BLaER1 (cell line): ENCODE data around the gene PPARA.

Experiments used
- H3K27ac ChIP-seq: shearing (Covaris generic); formaldehyde crosslinking; 2 replicates; pipeline ENCODE4 v1.8.1; 2022
- H3K27me3 ChIP-seq: shearing (Covaris generic); formaldehyde crosslinking; 2 replicates; pipeline ENCODE4 v1.8.1; 2022
- H3K36me3 ChIP-seq: shearing (Covaris generic); formaldehyde crosslinking; 2 replicates; pipeline ENCODE4 v1.8.1; 2022
- H3K4me1 ChIP-seq: shearing (Covaris generic); formaldehyde crosslinking; 2 replicates; pipeline ENCODE4 v1.8.1; 2022
- H3K4me2 ChIP-seq: shearing (Covaris generic); formaldehyde crosslinking; 2 replicates; pipeline ENCODE4 v1.8.1; 2022
- H3K4me3 ChIP-seq: shearing (Covaris generic); formaldehyde crosslinking; 2 replicates; pipeline ENCODE4 v1.8.1; 2022
- H3K9ac ChIP-seq: shearing (Covaris generic); formaldehyde crosslinking; 2 replicates; pipeline ENCODE4 v1.8.1; 2022
- H3K9me3 ChIP-seq: shearing (Covaris generic); formaldehyde crosslinking; 2 replicates; pipeline ENCODE4 v1.8.1; 2022
- H4K20me1 ChIP-seq: shearing (Covaris generic); formaldehyde crosslinking; 2 replicates; pipeline ENCODE4 v1.8.1; 2022
- Cebpa-rat ChIP-seq: shearing (Covaris generic); IDR thresholded peaks from 2 replicates; pipeline ENCODE4 v1.8.1; 2022

Gene PPARA

DNA sequence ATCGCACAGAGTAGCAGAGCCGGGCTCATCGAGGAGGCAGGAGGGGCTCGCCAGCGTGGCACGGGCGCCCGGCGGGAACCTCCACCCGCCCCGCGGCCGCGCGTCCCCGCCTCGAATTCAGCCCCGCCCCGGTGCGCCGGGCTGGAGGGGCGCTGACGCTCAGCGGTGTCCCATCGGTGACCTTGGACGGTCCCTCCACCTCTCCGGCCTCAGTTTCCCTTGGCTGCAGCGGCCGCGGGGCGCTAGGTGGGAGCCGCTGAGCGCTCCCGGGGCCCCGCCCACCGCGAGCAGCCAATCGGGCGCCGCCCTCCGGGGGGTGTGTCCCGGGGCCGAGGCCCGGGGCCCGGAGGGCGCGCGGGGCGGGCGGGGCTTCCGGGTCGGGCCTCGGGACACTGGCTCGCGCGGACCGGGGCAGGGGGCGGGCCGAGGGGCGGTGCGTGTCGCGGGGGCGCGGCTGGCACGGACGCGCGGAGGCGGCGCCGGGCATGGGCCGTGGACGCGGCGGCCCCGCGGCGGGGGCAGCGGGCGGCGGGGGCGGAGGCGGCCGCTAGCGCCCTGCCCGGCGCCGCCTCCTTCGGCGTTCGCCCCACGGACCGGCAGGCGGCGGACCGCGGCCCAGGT, at the start of gene PPARA:
TSS of gene PPARA (plus strand) at position 493 of the 621 bp plus-strand sequence. CDS start 47,858 bp downstream, outside the sequence.
- H3K9me3 ChIP-seq: no peaks in the 10 kb centered on the region
- peak within 1 kb of the TSS; percentile 94 for H3K9ac ChIP-seq
- peaks cover 45% of the 10 kb centered on the region for H3K4me1 ChIP-seq
- H3K27me3 ChIP-seq: no peaks in the 10 kb centered on the region
- H3K27ac ChIP-seq: peak within 1 kb of the TSS; percentile 93
- peaks cover 38% of the 10 kb centered on the region for H4K20me1 ChIP-seq
- peak within 1 kb of the TSS; percentile 95 for H3K4me3 ChIP-seq
- peaks cover 27% of the 10 kb centered on the region for H3K36me3 ChIP-seq
- H3K4me2 ChIP-seq: peak within 1 kb of the TSS; percentile 99
- no peak for TF ChIP-seq Cebpa-rat

DNA sequence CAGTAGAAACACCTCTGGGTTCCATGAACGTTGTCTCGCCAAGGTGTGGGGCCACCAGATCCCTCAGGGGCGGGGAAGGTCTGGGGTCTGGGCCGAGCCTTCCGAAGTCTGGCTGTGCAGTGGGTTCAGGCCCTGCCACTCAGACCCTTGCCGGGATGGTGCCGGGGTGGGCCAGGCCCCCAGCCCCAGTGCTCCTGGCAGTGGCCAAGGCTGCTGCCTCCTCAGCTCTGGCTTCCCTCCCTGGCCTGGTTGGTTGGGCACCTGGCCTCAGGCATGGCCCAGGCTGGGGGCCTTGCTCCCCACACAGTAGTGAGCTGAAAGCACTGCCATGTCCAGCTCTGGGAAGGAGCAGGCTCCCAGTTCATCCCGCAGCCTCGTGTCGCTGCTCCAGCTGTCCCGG, 48.2 kb upstream of the PPARA start:
- no peaks in the 10 kb centered on the region for H3K9me3 ChIP-seq
- H3K4me1 ChIP-seq: peaks cover 65% of the 10 kb centered on the region
- no peaks in the 10 kb centered on the region for H3K27me3 ChIP-seq
- H3K27ac ChIP-seq: no peak overlapping the region
- TF ChIP-seq Cebpa-rat: no peak
- H4K20me1 ChIP-seq: peaks cover 57% of the 10 kb centered on the region
- no peak overlapping the region for H3K4me3 ChIP-seq
- peaks cover 64% of the 10 kb centered on the region for H3K36me3 ChIP-seq
- no peak overlapping the region for H3K4me2 ChIP-seq
- H3K9ac ChIP-seq: no peak overlapping the region

DNA sequence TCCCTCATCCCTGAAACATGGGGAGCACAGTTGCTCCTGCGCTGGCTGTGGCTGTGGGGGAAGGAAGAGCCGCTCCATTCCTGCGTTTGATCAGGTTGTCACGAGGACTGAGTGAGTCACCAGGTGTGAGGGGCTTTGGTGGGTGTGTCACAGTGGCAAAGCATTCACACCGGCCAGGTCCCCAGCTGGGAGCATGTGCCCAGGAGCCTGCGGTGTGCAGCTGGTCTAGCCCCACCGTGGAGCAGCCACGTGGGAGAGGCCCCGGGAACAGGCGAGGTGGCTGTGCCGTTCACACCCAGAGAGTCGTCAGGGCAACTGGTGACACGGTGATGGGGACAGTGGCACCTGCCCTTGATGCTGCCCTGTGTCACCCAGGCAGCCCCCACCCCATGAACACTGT, 47.6 kb upstream of the PPARA start:
- no peak for TF ChIP-seq Cebpa-rat
- Histone ChIP-seq H3K4me3 (no peak overlapping the region), H3K9ac (no peak overlapping the region), H3K27me3 (no peaks in the 10 kb centered on the region), H3K27ac (no peak overlapping the region), H3K4me1 (peaks cover 65% of the 10 kb centered on the region), H3K4me2 (no peak overlapping the region), H4K20me1 (peaks cover 51% of the 10 kb centered on the region), H3K9me3 (no peaks in the 10 kb centered on the region), H3K36me3 (peaks cover 66% of the 10 kb centered on the region)

DNA sequence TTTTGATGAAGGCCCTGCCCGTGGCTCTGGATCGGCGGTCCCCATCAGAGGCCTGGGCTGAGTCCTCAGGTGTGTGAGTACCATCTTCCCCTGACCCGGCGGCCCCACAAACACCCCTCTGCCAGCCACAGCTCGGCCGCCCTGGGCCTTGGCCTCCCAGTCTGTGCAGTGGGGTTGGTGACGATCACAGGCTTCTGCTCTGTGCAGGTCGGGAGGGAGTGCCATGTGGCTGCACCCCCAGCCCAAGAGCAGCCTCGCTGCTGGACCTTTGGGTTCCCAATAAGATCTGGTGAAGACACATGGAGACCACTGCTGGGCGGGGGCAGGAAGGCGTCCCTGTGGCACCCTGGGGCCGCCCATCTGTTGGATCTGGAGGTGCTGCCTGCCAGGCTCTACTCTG, 47.1 kb upstream of the PPARA start:
- H3K27ac ChIP-seq: no peak overlapping the region
- peaks cover 50% of the 10 kb centered on the region for H4K20me1 ChIP-seq
- H3K4me1 ChIP-seq: peaks cover 60% of the 10 kb centered on the region
- no peak overlapping the region for H3K9ac ChIP-seq
- no peak for TF ChIP-seq Cebpa-rat
- H3K27me3 ChIP-seq: no peaks in the 10 kb centered on the region
- no peak overlapping the region for H3K4me3 ChIP-seq
- H3K4me2 ChIP-seq: no peak overlapping the region
- peaks cover 65% of the 10 kb centered on the region for H3K36me3 ChIP-seq
- H3K9me3 ChIP-seq: no peaks in the 10 kb centered on the region

DNA sequence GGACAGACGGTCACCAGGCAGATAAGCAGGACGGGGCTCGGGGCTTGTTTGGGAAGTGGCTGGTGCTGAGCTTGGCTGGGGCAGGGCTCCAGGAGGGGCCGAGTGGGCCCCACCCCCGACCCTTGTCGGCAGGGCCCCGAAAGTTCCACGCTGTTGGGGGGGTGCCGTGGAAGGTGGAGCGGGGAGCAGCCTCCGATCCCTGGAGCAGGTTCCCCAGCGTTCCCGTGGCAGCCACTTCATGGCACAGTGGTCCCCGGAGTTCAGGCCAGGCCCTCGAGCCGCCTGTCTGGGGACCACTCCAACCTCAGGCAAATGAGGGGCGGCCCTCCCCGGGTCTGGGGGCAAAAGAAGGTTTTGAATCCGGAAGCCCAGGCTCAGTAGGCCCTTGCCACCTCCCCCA, 46.7 kb upstream of the PPARA start:
- TF ChIP-seq Cebpa-rat: no peak
- Histone ChIP-seq H3K4me1 (peaks cover 59% of the 10 kb centered on the region), H3K27ac (no peak overlapping the region), H3K9me3 (no peaks in the 10 kb centered on the region), H3K36me3 (peaks cover 62% of the 10 kb centered on the region), H4K20me1 (peaks cover 50% of the 10 kb centered on the region), H3K9ac (no peak overlapping the region), H3K27me3 (no peaks in the 10 kb centered on the region), H3K4me3 (no peak overlapping the region), H3K4me2 (no peak overlapping the region)

DNA sequence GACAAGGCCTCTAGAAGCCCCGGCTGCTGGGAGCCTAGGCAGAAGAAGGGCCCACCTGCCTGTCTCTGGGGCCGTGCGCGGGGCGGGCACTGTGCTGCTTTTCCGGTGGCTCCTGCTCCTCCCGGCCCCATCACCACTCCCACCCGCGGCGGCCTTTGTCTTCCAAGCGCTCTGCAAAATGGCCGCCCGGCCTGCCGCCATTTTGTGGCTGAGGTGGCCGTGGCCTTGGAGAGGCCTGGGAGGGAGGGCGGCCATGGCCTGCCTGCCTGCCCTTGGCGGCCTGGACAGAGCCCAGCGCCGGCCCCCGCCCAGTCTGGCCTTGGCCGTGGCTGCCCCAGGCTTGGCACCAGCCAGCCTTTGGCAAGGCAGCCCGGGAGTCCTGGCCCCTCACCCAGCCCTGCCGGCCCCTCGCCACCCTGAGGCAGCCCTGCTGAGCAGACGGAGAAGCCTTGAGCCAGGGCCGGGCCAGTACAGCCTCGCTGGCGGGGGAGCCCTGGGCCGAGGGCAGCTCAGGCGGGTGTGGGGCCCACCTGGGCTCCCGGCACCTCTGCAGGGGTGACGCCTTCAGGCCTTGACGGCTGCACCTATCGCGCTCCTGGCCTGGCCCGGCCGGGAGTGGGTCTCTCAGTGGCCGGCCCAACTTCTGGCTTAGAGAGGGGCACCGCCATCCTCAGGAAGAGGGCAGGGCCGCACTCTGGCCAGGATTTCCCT, 46.0 kb upstream of the PPARA start:
- TF ChIP-seq Cebpa-rat: no peak
- peaks cover 68% of the 10 kb centered on the region for H3K36me3 ChIP-seq
- no peak overlapping the region for H3K27ac ChIP-seq
- peaks cover 59% of the 10 kb centered on the region for H3K4me1 ChIP-seq
- H3K4me3 ChIP-seq: no peak overlapping the region
- H3K27me3 ChIP-seq: no peaks in the 10 kb centered on the region
- H4K20me1 ChIP-seq: peaks cover 46% of the 10 kb centered on the region
- H3K9ac ChIP-seq: no peak overlapping the region
- no peaks in the 10 kb centered on the region for H3K9me3 ChIP-seq
- no peak overlapping the region for H3K4me2 ChIP-seq

DNA sequence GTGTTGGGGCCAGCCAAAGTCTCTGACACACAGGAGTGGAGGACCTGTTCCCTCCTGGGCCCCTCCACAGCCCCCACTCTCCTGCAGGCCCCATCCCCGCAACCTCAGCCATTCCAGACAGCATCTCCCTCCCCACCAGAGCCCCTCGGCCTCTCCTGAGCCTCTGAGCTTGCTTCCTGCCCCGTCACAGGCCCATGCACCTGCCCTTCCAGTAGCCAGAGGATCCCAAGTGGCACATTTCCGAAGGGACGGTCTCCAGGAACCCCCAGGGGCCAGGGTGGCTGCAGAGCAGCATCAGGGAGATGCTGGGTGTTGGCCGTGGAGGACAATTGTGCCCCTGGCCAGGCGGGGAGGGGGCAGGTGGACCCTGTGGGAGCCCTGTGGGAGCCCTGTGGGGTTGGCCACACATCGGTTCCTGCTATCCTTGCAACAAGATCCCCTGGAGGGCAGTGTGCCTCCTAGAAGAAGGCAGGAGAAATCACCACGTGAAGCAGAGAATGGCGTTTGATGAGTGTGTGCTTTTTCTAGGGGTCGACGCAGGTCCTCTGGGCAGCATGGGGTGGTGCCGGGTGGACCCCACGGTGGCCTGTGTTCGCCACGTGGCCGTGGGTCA, 45.3 kb upstream of the PPARA start:
- no peaks in the 10 kb centered on the region for H3K27me3 ChIP-seq
- H3K36me3 ChIP-seq: peaks cover 67% of the 10 kb centered on the region
- no peak for TF ChIP-seq Cebpa-rat
- peaks cover 40% of the 10 kb centered on the region for H4K20me1 ChIP-seq
- H3K4me3 ChIP-seq: no peak overlapping the region
- no peak overlapping the region for H3K9ac ChIP-seq
- no peaks in the 10 kb centered on the region for H3K9me3 ChIP-seq
- no peak overlapping the region for H3K4me2 ChIP-seq
- H3K27ac ChIP-seq: no peak overlapping the region
- H3K4me1 ChIP-seq: peaks cover 59% of the 10 kb centered on the region

DNA sequence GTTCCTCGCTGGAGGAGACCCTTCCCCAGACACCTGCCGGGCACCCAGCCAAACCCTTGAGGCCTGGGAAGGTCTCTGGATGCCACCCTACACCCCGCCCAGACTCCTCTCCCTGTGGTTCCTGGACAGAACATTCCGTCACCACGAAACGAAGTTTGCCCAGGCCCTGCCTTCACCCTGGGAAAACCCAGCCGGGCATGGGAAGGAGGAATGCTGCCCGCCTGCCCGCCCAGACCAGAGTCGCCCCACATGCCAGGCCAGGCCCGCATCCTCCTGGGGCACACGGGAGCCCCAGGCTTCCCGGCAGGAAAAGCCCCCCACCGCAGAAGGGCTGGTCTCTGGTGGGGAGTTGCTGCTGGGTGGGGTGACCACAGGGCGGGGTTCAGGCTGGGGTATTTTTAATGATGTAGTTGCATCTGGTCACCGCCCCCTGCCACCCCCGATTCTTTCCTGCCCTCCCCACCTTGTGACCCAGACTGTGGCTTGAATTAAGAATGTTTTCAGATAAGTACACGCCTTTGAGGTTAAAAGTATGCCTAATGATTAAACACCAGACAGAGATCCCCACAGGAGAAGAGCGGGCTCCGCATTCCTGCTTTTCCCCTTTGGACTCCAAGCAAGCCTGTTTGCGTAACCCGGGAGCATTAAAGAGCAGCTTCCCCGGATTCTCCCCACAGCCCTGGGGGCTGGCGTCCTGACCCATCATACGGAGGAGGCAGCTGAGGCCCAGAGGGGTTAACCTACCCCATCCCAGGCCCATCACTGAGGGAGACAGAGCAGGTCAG, 44.6 kb upstream of the PPARA start:
- Histone ChIP-seq H4K20me1 (peaks cover 33% of the 10 kb centered on the region), H3K36me3 (peaks cover 60% of the 10 kb centered on the region), H3K4me3 (no peak overlapping the region), H3K4me2 (no peak overlapping the region), H3K27me3 (no peaks in the 10 kb centered on the region), H3K9me3 (no peaks in the 10 kb centered on the region), H3K27ac (no peak overlapping the region), H3K9ac (no peak overlapping the region), H3K4me1 (peaks cover 59% of the 10 kb centered on the region)
- no peak for TF ChIP-seq Cebpa-rat

DNA sequence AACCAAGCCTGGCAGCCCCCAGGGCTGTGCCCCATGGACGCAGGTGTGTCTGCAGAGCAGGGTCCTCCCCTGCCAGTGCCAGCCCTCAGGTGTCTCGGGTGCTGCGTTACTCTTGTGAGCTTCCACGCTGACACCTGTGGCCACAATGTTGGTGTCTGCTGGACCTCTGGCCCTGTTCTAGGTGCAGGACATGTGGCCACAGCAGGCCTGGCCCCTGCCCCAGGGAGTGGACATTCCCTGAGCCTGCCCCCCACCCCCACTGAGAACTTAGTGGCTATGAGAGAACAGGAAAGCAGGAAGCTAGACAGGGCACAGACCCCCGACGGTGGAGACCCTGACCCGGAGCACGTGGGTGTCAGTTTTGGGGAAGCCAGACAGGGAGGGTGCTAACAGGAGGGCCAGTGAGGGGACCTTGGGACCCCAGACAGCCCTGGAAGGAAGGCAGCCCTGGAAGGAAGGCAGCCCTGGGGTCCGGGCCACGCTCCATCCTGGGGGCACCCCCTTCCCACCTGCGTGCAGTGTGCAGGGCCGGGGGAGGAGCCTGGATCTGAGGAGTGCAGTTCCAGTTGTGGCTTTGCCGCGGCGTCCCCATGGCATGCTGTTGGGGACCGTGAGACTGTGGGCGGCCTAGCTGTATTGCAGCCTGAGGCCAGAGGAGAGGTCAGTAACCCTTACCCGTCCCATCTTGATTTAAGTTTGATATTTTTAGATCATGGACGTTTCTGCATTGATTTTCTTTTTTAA, 43.9 kb upstream of the PPARA start:
- no peak overlapping the region for H3K4me3 ChIP-seq
- no peaks in the 10 kb centered on the region for H3K27me3 ChIP-seq
- no peak overlapping the region for H3K27ac ChIP-seq
- no peak for TF ChIP-seq Cebpa-rat
- H3K9ac ChIP-seq: no peak overlapping the region
- peaks cover 59% of the 10 kb centered on the region for H3K4me1 ChIP-seq
- peaks cover 26% of the 10 kb centered on the region; the same call in 1 of the 2 replicates for H4K20me1 ChIP-seq
- no peaks in the 10 kb centered on the region for H3K9me3 ChIP-seq
- H3K4me2 ChIP-seq: no peak overlapping the region
- H3K36me3 ChIP-seq: peaks cover 60% of the 10 kb centered on the region
